DND-41 (cell line): ENCODE measurements around the gene AKAIN1.
A peak's percentile ranks its signal among the peaks of the same experiment; 100 is the strongest.

Source experiments
- ATAC-seq: fragments of 200-7000 bp; cut with Tn5 transposase; 3 replicates; pipeline ENCODE4 v1.9.1; 2021; ENCODE audit warnings: low read depth; ENCODE audit not compliant: insufficient read depth
- DNase-seq: peaks from one replicate; pipeline ENCODE4 v3.0.0-alpha.2; 2020
- H2AFZ ChIP-seq: 2 replicates; pipeline ENCODE4 v1.6.0; 2012; ENCODE audit warnings: low read depth, low read length
- H3K27ac ChIP-seq: 2 replicates; pipeline ENCODE4 v1.5.1; 2012; ENCODE audit warnings: low read length, inconsistent platforms
- H3K27me3 ChIP-seq: fragments of 200-600 bp; sonication (generic); 2 replicates; pipeline ENCODE4 v1.6.0; 2012; ENCODE audit warnings: low read length, mild to moderate bottlenecking, inconsistent platforms; ENCODE audit not compliant: insufficient read depth, poor library complexity
- H3K36me3 ChIP-seq: 2 replicates; pipeline ENCODE4 v1.5.1; 2012; ENCODE audit warnings: low read length, inconsistent platforms; ENCODE audit not compliant: insufficient read depth
- H3K4me1 ChIP-seq: 2 replicates; pipeline ENCODE4 v1.5.1; 2012; ENCODE audit warnings: mild to moderate bottlenecking, low read length; ENCODE audit not compliant: insufficient read depth
- H3K4me2 ChIP-seq: 2 replicates; pipeline ENCODE4 v1.6.0; 2012; ENCODE audit warnings: mild to moderate bottlenecking, moderate library complexity, low read length, inconsistent platforms; ENCODE audit not compliant: insufficient read depth
- H3K4me3 ChIP-seq, 2 experiments: fragments of 200-600 bp in 1 of 2; shearing (Covaris generic) in 1 of 2; 2 replicates each; pipeline ENCODE4 v1.5.1; 2012 to 2016; ENCODE audit warnings: inconsistent platforms in 2 of 2, low read length in 2 of 2, mild to moderate bottlenecking in 2 of 2, low read depth in 1 of 2, moderate library complexity in 1 of 2
- H3K79me2 ChIP-seq: 2 replicates; pipeline ENCODE4 v1.6.0; 2012; ENCODE audit warnings: low read length, inconsistent platforms; ENCODE audit not compliant: insufficient read depth
- H3K9ac ChIP-seq: 2 replicates; pipeline ENCODE4 v1.6.0; 2012; ENCODE audit warnings: low read depth, mild to moderate bottlenecking, inconsistent platforms, low read length, moderate library complexity
- H3K9me3 ChIP-seq: 2 replicates; pipeline ENCODE4 v1.5.1; 2012; ENCODE audit warnings: low read length, moderate library complexity, mild to moderate bottlenecking, inconsistent platforms; ENCODE audit not compliant: insufficient read depth, severe bottlenecking
- H4K20me1 ChIP-seq: 2 replicates; pipeline ENCODE4 v1.6.0; 2012; ENCODE audit warnings: low read length; ENCODE audit not compliant: insufficient read depth
- CTCF ChIP-seq: IDR thresholded peaks from 2 replicates; pipeline ENCODE4 v1.5.1; 2012; ENCODE audit warnings: borderline replicate concordance, low read length, moderate library complexity, mild to moderate bottlenecking; ENCODE audit not compliant: poor library complexity, severe bottlenecking; ENCODE audit errors: extremely low read depth
- EZH2 ChIP-seq: IDR thresholded peaks from 3 replicates; pipeline ENCODE4 v1.6.1; 2012; ENCODE audit warnings: borderline replicate concordance, low read depth, mild to moderate bottlenecking, moderate library complexity, low read length, inconsistent platforms; ENCODE audit not compliant: severe bottlenecking

Gene AKAIN1

GRCh38 chr18:5178519-5178918 lies 18.5 kb downstream of the AKAIN1 start:
- H3K4me1 ChIP-seq, result no peaks in the 10 kb centered on the region
- ATAC-seq (peak; percentile 66), DNase-seq (no peak)
- no peak overlapping the region for H3K9ac ChIP-seq
- H2AFZ ChIP-seq, result no peak overlapping the region
- TF ChIP-seq CTCF (no peak), EZH2 (no peak)
- no peaks in the 10 kb centered on the region for H3K36me3 ChIP-seq
- H4K20me1 ChIP-seq, result no peaks in the 10 kb centered on the region
- H3K9me3 ChIP-seq, result no peaks in the 10 kb centered on the region
- H3K27ac ChIP-seq, result no peak overlapping the region
- no peaks in the 10 kb centered on the region for H3K27me3 ChIP-seq
- H3K4me2 ChIP-seq, result no peak overlapping the region
- no peak overlapping the region for H3K4me3 ChIP-seq
- no peaks in the 10 kb centered on the region for H3K79me2 ChIP-seq

- DNase-seq (no peak), ATAC-seq (no peak)
- H3K4me1 ChIP-seq, result no peaks in the 10 kb centered on the region
- H2AFZ ChIP-seq, result peak overlapping the region; percentile 51; the same call in 1 of the 2 replicates
- no peak overlapping the region for H3K4me3 ChIP-seq
- H3K36me3 ChIP-seq, result no peaks in the 10 kb centered on the region
- H3K9ac ChIP-seq, result no peak overlapping the region
- no peak overlapping the region for H3K4me2 ChIP-seq
- no peaks in the 10 kb centered on the region for H3K27me3 ChIP-seq
- no peak for TF ChIP-seq CTCF
- no peak for TF ChIP-seq EZH2
- no peaks in the 10 kb centered on the region for H4K20me1 ChIP-seq
- H3K9me3 ChIP-seq, result peaks cover 3% of the 10 kb centered on the region
- H3K79me2 ChIP-seq, result no peaks in the 10 kb centered on the region
- H3K27ac ChIP-seq, result no peak overlapping the region
Measured at GRCh38 chr18:5175378-5175777, 21.7 kb downstream of the AKAIN1 start.

- DNase-seq (no peak), ATAC-seq (no peak)
- Histone ChIP-seq H3K79me2 (no peaks in the 10 kb centered on the region), H3K9ac (no peak overlapping the region), H3K36me3 (no peaks in the 10 kb centered on the region), H2AFZ (no peak overlapping the region), H3K4me2 (no peak overlapping the region), H3K4me3 (no peak overlapping the region), H3K4me1 (peaks cover 4% of the 10 kb centered on the region), H3K27ac (no peak overlapping the region), H3K9me3 (peaks cover 3% of the 10 kb centered on the region), H4K20me1 (no peaks in the 10 kb centered on the region), H3K27me3 (no peaks in the 10 kb centered on the region)
- TF ChIP-seq EZH2 (no peak), CTCF (no peak)
Measured at GRCh38 chr18:5173646-5174045, 23.4 kb downstream of the AKAIN1 start.

GRCh38 chr18:5173236-5173635 lies 23.8 kb downstream of the AKAIN1 start:
- Histone ChIP-seq H3K9ac (no peak overlapping the region), H3K36me3 (no peaks in the 10 kb centered on the region), H3K79me2 (no peaks in the 10 kb centered on the region), H2AFZ (no peak overlapping the region), H3K4me3 (no peak overlapping the region), H3K9me3 (peaks cover 3% of the 10 kb centered on the region), H3K4me2 (no peak overlapping the region), H3K27ac (no peak overlapping the region), H3K4me1 (peaks cover 8% of the 10 kb centered on the region), H4K20me1 (no peaks in the 10 kb centered on the region), H3K27me3 (no peaks in the 10 kb centered on the region)
- TF ChIP-seq EZH2, result no peak
- TF ChIP-seq CTCF, result no peak
- DNase-seq, result no peak
- no peak for ATAC-seq
